T-helper 17 cell (primary cell): ENCODE measurements around the gene DDC. TPM values are rescaled to one million over a fixed set of nuclear protein-coding genes. Genes with fewer than 3 reads are reported as not detected.
"Not testable (repeated sequence)": the region's sequence is repeated elsewhere in the genome, so short reads cannot be mapped to it uniquely, and the experiment has no call there.

Experiments used
- ATAC-seq: fragments of 150-1000 bp; cut with Tn5 transposase; 2 replicates; pipeline ENCODE4 v1.10.0; 2021; ENCODE audit warnings: mild to moderate bottlenecking, moderate library complexity
- DNase-seq, 3 donors: peaks; one replicate each; pipeline versions ENCODE4 v3.0.0 to v3.0.0-alpha.2; 2020 to 2021
- H3K9me3 ChIP-seq: one replicate; pipeline ENCODE4 v1.7.0; 2013; ENCODE audit warnings: low read length, mild to moderate bottlenecking; ENCODE audit not compliant: control insufficient read depth, poor library complexity, severe bottlenecking
- H3K27ac Mint-ChIP-seq: one replicate; pipeline ENCODE4 v1.8.0; 2022; ENCODE audit warnings: mild to moderate bottlenecking, moderate library complexity, mixed read lengths
- H3K27me3 Mint-ChIP-seq: one replicate; pipeline ENCODE4 v1.8.0; 2022; ENCODE audit warnings: mixed read lengths
- H3K36me3 Mint-ChIP-seq: one replicate; pipeline ENCODE4 v1.8.0; 2022; ENCODE audit warnings: low read depth, mixed read lengths
- H3K4me1 Mint-ChIP-seq: one replicate; pipeline ENCODE4 v1.8.0; 2022; ENCODE audit warnings: mild to moderate bottlenecking, mixed read lengths
- H3K4me3 Mint-ChIP-seq: one replicate; pipeline ENCODE4 v1.8.0; 2022; ENCODE audit warnings: mild to moderate bottlenecking, moderate library complexity, mixed read lengths
- total RNA-seq, 4 donors: library from RNA in 2 of 4; stranded (reverse) in 2 of 4; gene quantifications; one replicate each; pipeline ENCODE4 v1.2.3 and lab custom pipeline; 2022 to 2026

The DDC gene
- total RNA-seq, 2 donors from 2014 or later, result not detected

- Mint-ChIP-seq H3K27ac (no peak overlapping the region), H3K36me3 (peaks cover 5% of the 10 kb centered on the region), H3K27me3 (peaks cover 10% of the 10 kb centered on the region), H3K4me3 (no peak overlapping the region), H3K4me1 (peaks cover 18% of the 10 kb centered on the region)
- no peaks in the 10 kb centered on the region for H3K9me3 ChIP-seq
- DNase-seq (no peak), ATAC-seq (peak; percentile 67)
Measured at GRCh38 chr7:50595491-50596102, 30.4 kb upstream of the DDC start.

DNA sequence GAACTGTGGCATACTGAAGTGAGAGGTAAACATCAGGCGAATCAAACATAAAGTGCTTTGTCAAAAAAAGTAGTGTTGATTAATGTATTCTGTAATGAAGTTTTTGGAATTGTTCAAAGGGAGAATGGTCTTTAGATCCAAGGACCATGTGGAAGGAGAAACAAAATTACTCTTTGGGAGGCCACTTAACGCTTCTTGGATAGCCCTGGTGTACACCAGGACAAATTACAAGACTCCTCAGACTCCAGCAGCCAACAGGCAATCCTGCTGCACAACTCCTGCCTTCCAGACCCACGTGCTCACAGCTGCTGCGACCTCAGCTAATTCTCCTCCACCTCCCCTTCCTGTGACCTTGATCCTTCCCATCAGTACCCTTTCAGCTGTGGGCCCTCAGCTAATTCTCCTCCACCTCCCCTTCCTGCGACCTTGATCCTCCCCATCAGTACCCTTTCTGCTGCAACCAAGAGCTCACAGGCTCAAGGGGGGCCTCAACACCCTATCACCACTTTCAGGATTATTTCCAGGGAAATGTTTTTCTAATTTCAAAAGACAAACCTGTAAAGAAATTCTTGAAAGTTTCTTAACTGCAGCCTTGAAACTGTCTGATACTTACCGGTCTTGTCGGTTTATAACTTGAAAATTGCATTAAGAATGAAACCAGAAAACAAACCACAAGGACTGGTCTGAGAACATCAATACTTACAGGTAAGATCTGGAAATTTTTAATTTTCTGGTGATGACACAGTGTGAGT, 29.7 kb upstream of the DDC start:
- peaks cover 18% of the 10 kb centered on the region for H3K4me1 Mint-ChIP-seq
- peaks cover 2% of the 10 kb centered on the region for H3K36me3 Mint-ChIP-seq
- no peak for ATAC-seq
- H3K4me3 Mint-ChIP-seq, result no peak overlapping the region
- no peaks in the 10 kb centered on the region for H3K9me3 ChIP-seq
- no peak overlapping the region for H3K27ac Mint-ChIP-seq
- peaks cover 17% of the 10 kb centered on the region for H3K27me3 Mint-ChIP-seq
- no peak for DNase-seq

DNA sequence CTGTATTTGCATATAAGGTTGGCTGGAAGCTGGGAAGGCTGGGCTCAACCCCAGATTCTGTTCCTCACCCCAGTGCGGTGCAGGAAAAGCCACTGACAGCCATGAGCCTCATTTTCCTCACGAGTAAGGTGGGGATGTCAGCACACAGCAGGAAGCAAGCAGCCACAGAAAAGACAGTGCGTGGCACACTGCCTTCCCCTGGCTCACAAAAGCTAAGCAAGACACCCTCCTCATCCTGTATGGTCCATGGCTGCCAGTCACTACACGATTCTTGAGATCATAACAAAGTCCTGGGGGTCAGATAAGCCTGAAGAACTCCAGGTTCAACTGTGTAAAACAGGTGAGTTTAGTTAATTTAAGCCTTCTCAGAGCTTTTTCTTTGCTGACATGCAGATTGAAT, 28.9 kb upstream of the DDC start:
- DNase-seq (no peak), ATAC-seq (no peak)
- no peaks in the 10 kb centered on the region for H3K36me3 Mint-ChIP-seq
- H3K27me3 Mint-ChIP-seq, result peaks cover 24% of the 10 kb centered on the region
- H3K4me1 Mint-ChIP-seq, result peaks cover 18% of the 10 kb centered on the region
- no peaks in the 10 kb centered on the region for H3K9me3 ChIP-seq
- no peak overlapping the region for H3K27ac Mint-ChIP-seq
- H3K4me3 Mint-ChIP-seq, result no peak overlapping the region

- no peak for ATAC-seq
- peaks cover 11% of the 10 kb centered on the region for H3K4me1 Mint-ChIP-seq
- H3K36me3 Mint-ChIP-seq, result no peaks in the 10 kb centered on the region
- no peak overlapping the region for H3K27ac Mint-ChIP-seq
- peaks cover 33% of the 10 kb centered on the region for H3K27me3 Mint-ChIP-seq
- no peaks in the 10 kb centered on the region for H3K9me3 ChIP-seq
- H3K4me3 Mint-ChIP-seq, result no peak overlapping the region
- DNase-seq, result no peak
Measured at GRCh38 chr7:50592940-50593339, 27.7 kb upstream of the DDC start.

- ATAC-seq (no peak), DNase-seq (no peak)
- no peak overlapping the region for H3K4me3 Mint-ChIP-seq
- H3K27ac Mint-ChIP-seq, result no peak overlapping the region
- peaks cover 11% of the 10 kb centered on the region for H3K4me1 Mint-ChIP-seq
- H3K9me3 ChIP-seq, result no peaks in the 10 kb centered on the region
- no peaks in the 10 kb centered on the region for H3K36me3 Mint-ChIP-seq
- H3K27me3 Mint-ChIP-seq, result peaks cover 39% of the 10 kb centered on the region
Measured at GRCh38 chr7:50591480-50592438, 26.6 kb upstream of the DDC start.

- Mint-ChIP-seq H3K27me3 (peaks cover 39% of the 10 kb centered on the region), H3K4me3 (no peak overlapping the region), H3K27ac (no peak overlapping the region), H3K36me3 (no peaks in the 10 kb centered on the region), H3K4me1 (peaks cover 11% of the 10 kb centered on the region)
- no peaks in the 10 kb centered on the region for H3K9me3 ChIP-seq
- ATAC-seq (no peak), DNase-seq (no peak)
Measured at GRCh38 chr7:50591098-50591479, 25.9 kb upstream of the DDC start.

DNA sequence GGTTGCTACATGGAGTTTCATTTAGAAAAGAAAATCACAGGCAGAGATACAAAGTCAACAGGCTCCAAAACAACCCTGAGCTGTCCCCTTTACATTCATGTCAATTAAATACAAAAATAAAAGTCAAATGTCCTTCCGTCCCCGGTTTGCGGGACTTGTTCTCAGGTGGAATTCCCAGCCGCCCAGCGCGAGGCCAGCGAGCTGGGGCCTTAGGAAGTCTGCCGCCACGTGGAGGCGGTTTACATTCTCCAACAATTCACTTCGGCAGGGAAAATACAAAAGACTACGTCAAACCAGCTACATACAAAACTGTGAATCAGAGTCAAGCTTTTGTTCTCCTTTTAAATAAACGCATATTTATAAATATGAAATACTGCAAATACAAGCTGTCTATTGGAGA, 25.3 kb upstream of the DDC start:
- Mint-ChIP-seq H3K27ac (no peak overlapping the region), H3K4me3 (no peak overlapping the region), H3K27me3 (peaks cover 39% of the 10 kb centered on the region), H3K4me1 (peaks cover 11% of the 10 kb centered on the region), H3K36me3 (no peaks in the 10 kb centered on the region)
- ATAC-seq (no peak), DNase-seq (no peak)
- no peaks in the 10 kb centered on the region for H3K9me3 ChIP-seq

DNA sequence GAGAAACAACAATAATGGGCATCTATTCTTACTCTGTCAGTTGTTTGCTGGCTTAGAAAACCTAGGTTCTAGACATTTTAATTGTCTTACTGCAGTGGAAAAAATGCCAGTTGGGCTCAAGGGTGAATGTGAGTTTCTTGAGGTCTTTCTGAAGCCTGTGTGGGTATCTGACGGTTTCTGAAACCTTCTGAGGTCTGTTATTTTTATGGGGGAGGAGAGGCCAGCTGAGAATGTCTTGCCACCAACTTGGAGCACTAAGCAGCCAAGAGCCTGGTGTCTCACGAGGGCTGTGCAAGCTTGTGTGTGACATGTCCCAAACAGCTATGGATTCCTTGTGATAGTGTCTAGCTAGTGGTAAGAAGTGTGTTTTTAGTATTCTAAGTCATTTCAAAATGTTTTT, 24.2 kb upstream of the DDC start:
- no peaks in the 10 kb centered on the region for H3K36me3 Mint-ChIP-seq
- DNase-seq, result no peak
- peaks cover 39% of the 10 kb centered on the region for H3K27me3 Mint-ChIP-seq
- no peaks in the 10 kb centered on the region for H3K9me3 ChIP-seq
- H3K4me3 Mint-ChIP-seq, result no peak overlapping the region
- H3K4me1 Mint-ChIP-seq, result peaks cover 2% of the 10 kb centered on the region
- no peak overlapping the region for H3K27ac Mint-ChIP-seq
- ATAC-seq, result no peak

DNA sequence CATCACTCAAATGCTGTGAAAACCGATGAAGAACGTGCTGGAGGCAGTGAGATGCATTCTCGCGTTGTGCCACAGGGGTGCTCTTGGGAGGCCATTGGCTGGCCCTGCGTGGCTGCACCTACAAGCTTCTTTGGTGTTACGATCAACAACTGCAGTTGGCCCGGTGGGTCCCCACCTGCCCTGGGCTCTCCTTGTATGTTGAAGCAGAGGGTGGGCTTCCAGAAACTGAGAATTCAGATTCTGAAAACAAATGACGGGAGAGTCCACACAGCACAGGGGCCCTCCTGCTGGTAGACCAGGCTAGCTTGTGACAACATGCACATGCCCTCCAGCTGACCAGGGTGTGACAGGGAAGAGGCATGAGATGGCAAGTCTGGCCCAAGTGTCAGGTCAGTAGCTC, 23.7 kb upstream of the DDC start:
- ATAC-seq, result no peak
- Mint-ChIP-seq H3K4me1 (no peaks in the 10 kb centered on the region), H3K27ac (no peak overlapping the region), H3K27me3 (peaks cover 39% of the 10 kb centered on the region), H3K4me3 (no peak overlapping the region), H3K36me3 (no peaks in the 10 kb centered on the region)
- no peak for DNase-seq
- no peaks in the 10 kb centered on the region for H3K9me3 ChIP-seq

GRCh38 chr7:50587737-50588136, 22.5 kb upstream of the DDC start:
- no peaks in the 10 kb centered on the region for H3K9me3 ChIP-seq
- no peaks in the 10 kb centered on the region for H3K4me1 Mint-ChIP-seq
- ATAC-seq, result no peak
- H3K27me3 Mint-ChIP-seq, result peaks cover 39% of the 10 kb centered on the region
- H3K4me3 Mint-ChIP-seq, result no peak overlapping the region
- no peak for DNase-seq
- no peak overlapping the region for H3K27ac Mint-ChIP-seq
- no peaks in the 10 kb centered on the region for H3K36me3 Mint-ChIP-seq

DNA sequence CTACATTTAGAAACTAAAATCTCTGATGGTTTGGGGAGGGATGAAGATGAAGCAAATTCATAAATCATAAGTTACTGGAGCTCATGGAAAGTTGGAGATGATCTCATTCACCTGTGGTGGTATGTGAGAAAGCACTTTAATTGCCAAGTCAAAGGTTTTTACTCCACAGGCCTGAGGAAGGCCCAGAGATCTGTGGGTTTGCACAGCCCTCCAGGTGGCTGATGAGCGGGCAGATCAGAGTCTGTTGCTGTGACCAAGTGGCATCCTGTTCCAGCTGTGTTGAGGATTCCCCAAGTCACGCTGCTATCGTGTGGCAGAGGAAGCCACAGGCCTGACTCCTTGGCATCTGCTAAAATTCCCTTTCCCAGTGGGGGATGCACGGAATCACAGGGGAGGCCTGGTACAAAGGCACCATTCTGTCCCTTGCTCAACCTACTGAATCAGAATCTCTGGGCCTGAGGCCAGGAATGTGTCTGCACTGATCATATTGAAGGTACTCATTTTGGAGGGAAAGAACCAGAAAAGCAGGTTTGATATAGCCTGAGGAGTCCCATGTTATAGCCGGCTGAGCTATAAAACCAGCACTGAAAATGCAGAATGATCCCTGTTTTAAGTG, 19.7 kb upstream of the DDC start:
- H3K4me3 Mint-ChIP-seq, result no peak overlapping the region
- H3K27ac Mint-ChIP-seq, result no peak overlapping the region
- H3K27me3 Mint-ChIP-seq, result peaks cover 22% of the 10 kb centered on the region
- H3K4me1 Mint-ChIP-seq, result no peaks in the 10 kb centered on the region
- DNase-seq (no peak), ATAC-seq (no peak)
- peaks cover 2% of the 10 kb centered on the region for H3K36me3 Mint-ChIP-seq
- H3K9me3 ChIP-seq, result no peaks in the 10 kb centered on the region

GRCh38 chr7:50584386-50584785, 19.2 kb upstream of the DDC start:
- peaks cover 2% of the 10 kb centered on the region for H3K36me3 Mint-ChIP-seq
- DNase-seq (no peak), ATAC-seq (no peak)
- H3K4me3 Mint-ChIP-seq, result no peak overlapping the region
- H3K9me3 ChIP-seq, result no peaks in the 10 kb centered on the region
- no peak overlapping the region for H3K27ac Mint-ChIP-seq
- H3K4me1 Mint-ChIP-seq, result no peaks in the 10 kb centered on the region
- H3K27me3 Mint-ChIP-seq, result peaks cover 18% of the 10 kb centered on the region

- not testable (repeated sequence) for H3K9me3 ChIP-seq, H3K4me3 Mint-ChIP-seq, H3K4me1 Mint-ChIP-seq, H3K36me3 Mint-ChIP-seq, H3K27me3 Mint-ChIP-seq, DNase-seq, H3K27ac Mint-ChIP-seq, ATAC-seq
Measured at GRCh38 chr7:50583295-50583694, 18.1 kb upstream of the DDC start.
